GM12878 (cell line): ENCODE data around the gene PRCC. TPM values are rescaled to one million over a fixed set of nuclear protein-coding genes. Genes with fewer than 3 reads are reported as not detected.

ENCODE experiments used
- BCL3 ChIP-seq: IDR thresholded peaks from 2 replicates; pipeline ENCODE4 v1.6.1; 2011; ENCODE audit warnings: borderline replicate concordance, low read depth, mild to moderate bottlenecking, moderate library complexity, low read length; ENCODE audit not compliant: insufficient read depth, poor library complexity, severe bottlenecking
- BHLHE40 ChIP-seq, 2 experiments: fragments of 450-650 bp in 1 of 2; IDR thresholded peaks; 2 replicates each; pipeline ENCODE4 v1.6.1; 2011 to 2017; ENCODE audit warnings: low read depth in 2 of 2, borderline replicate concordance in 1 of 2, improper control_type of control experiment in 1 of 2, low read length in 1 of 2, mild to moderate bottlenecking in 1 of 2
- BRCA1 ChIP-seq: IDR thresholded peaks from 2 replicates; pipeline ENCODE4 v1.6.1; 2011; ENCODE audit warnings: low read depth, low read length, improper control_type of control experiment
- CTCF ChIP-seq, 3 experiments: IDR thresholded peaks in 2 of 3; conservative IDR thresholded peaks in 1 of 3; 2 replicates each; pipeline ENCODE4 v1.5.1; 2011; ENCODE audit warnings: low read depth in 3 of 3, low read length in 3 of 3, mild to moderate bottlenecking in 3 of 3, control low read depth in 2 of 3, moderate library complexity in 2 of 3, inconsistent platforms in 1 of 3, mixed read lengths in 1 of 3; ENCODE audit not compliant: control insufficient read depth in 2 of 3, insufficient read depth in 1 of 3; ENCODE audit errors: extremely low read depth in 1 of 3
- E2F8 ChIP-seq: fragments of 450-650 bp; IDR thresholded peaks from 2 replicates; pipeline ENCODE4 v1.6.1; 2018; ENCODE audit warnings: mild to moderate bottlenecking, low read depth, moderate library complexity; ENCODE audit not compliant: partially characterized antibody
- EZH2 ChIP-seq: IDR thresholded peaks from 2 replicates; pipeline ENCODE4 v1.6.1; 2012; ENCODE audit warnings: low read depth, mild to moderate bottlenecking, control low read depth, inconsistent platforms, low read length, borderline replicate concordance; ENCODE audit not compliant: control insufficient read depth
- HCFC1 ChIP-seq: fragments of 150-350 bp; IDR thresholded peaks from 2 replicates; pipeline ENCODE4 v1.6.1; 2014; ENCODE audit warnings: low read length
- HDGF ChIP-seq: fragments of 450-650 bp; IDR thresholded peaks from 2 replicates; pipeline ENCODE4 v1.6.1; 2016; ENCODE audit warnings: antibody characterized with exemption
- IKZF1 ChIP-seq: fragments of 450-650 bp; conservative IDR thresholded peaks from 2 replicates; pipeline ENCODE4 v1.6.1; 2017; ENCODE audit warnings: antibody characterized with exemption, mild to moderate bottlenecking
- JUND ChIP-seq: IDR thresholded peaks from 2 replicates; pipeline ENCODE4 v1.6.1; 2012; ENCODE audit warnings: low read depth, mild to moderate bottlenecking, low read length, improper control_type of control experiment, moderate library complexity
- RB1 ChIP-seq: fragments of 450-650 bp; formaldehyde crosslinking; IDR thresholded peaks from 2 replicates; pipeline ENCODE4 v1.6.1; 2017; ENCODE audit warnings: mild to moderate bottlenecking, borderline replicate concordance
- SMAD1 ChIP-seq: fragments of 450-650 bp; IDR thresholded peaks from 2 replicates; pipeline ENCODE4 v1.6.1; 2018; ENCODE audit warnings: mild to moderate bottlenecking, low read depth; ENCODE audit not compliant: partially characterized antibody
- TARDBP ChIP-seq: IDR thresholded peaks from 2 replicates; pipeline ENCODE4 v1.6.1; 2016; ENCODE audit warnings: borderline replicate concordance
- TCF12 ChIP-seq: IDR thresholded peaks from 2 replicates; pipeline ENCODE4 v1.6.1; 2011; ENCODE audit warnings: low read depth, mild to moderate bottlenecking, low read length
- TCF3 ChIP-seq: IDR thresholded peaks from 2 replicates; pipeline ENCODE4 v1.6.1; 2012; ENCODE audit warnings: low read depth, mild to moderate bottlenecking, low read length, borderline replicate concordance; ENCODE audit not compliant: insufficient read depth
- YY1 ChIP-seq: IDR thresholded peaks from 2 replicates; pipeline ENCODE4 v1.6.1; 2011; ENCODE audit warnings: low read depth, mild to moderate bottlenecking, low read length
- ZBTB11 ChIP-seq: fragments of 450-650 bp; formaldehyde crosslinking; IDR thresholded peaks from 2 replicates; pipeline ENCODE4 v1.5.0; 2022; ENCODE audit warnings: mild to moderate bottlenecking, missing genetic modification characterization
- ZNF217 ChIP-seq: fragments of 450-650 bp; IDR thresholded peaks from 2 replicates; pipeline ENCODE4 v1.6.1; 2017; ENCODE audit warnings: antibody characterized with exemption, mild to moderate bottlenecking
- polyA plus RNA-seq, 11 experiments: library from polyadenylated mRNA; depleted of rRNA in 4 of 11; unstranded in 6 of 11; stranded (reverse) in 5 of 11; fragments of >200 nt; fragmentation: Nextera tagmentation in 4 of 11; fragmentation: Illumina TruSeq in 1 of 11; extraction: Ambion mirVana in 4 of 11; extraction: Trizol in 1 of 11; gene quantifications; 1 replicate in 1 of 11; 2 replicates in 10 of 11; pipeline versions ENCODE4 v1.2.1 to v1.2.3, GENCODE V29; 2011 to 2016; ENCODE audit warnings: inconsistent platforms in 2 of 11, missing spikeins in 2 of 11, low read depth in 1 of 11
- total RNA-seq, 4 experiments: library from RNA; depleted of rRNA in 3 of 4; stranded (reverse); fragments of >200 nt in 3 of 4; fragmentation: Illumina TruSeq in 1 of 4; extraction: Trizol in 1 of 4; gene quantifications; 2 replicates each; pipeline versions ENCODE4 v1.2.1 to v1.2.3, GENCODE V29; 2013 to 2021

Gene PRCC
- total and polyA plus RNA-seq, 10 of the 15 experiments (the other 5 are each of a cell fraction or from before 2014, with no cell fraction given): 23.8 to 132 (median 63.1) TPM

- TF ChIP-seq YY1 (peak; percentile 89), RB1 (peak; percentile 37), BCL3 (no peak), BRCA1 (no peak), SMAD1 (no peak), E2F8 (no peak), HDGF (peak; percentile 85), TARDBP (no peak), IKZF1 (peak; percentile 73), EZH2 (no peak), JUND (no peak), BHLHE40 (IDR thresholded peaks at IDR 0.05; ENCODE audit: borderline replicate concordance in 1 of 2, low read depth in 2 of 2, low read length in 1 of 2) (peak in 1 of 2 experiments; percentile 47; a peak in 1 of 4 replicates), TCF3 (no peak), TCF12 (peak; percentile 28; the same call in 1 of the 2 replicates), ZNF217 (no peak), CTCF (IDR thresholded peaks at IDR 0.05 in 2 of 3, conservative IDR thresholded peaks at IDR 0.05 in 1 of 3; ENCODE audit: control insufficient read depth in 2 of 3, extremely low read depth in 1 of 3, insufficient read depth in 1 of 3, low read depth in 3 of 3, low read length in 3 of 3) (peak in 2 of 3 experiments; percentile 7 to 18; a peak in 2 of 6 replicates), ZBTB11 (CRISPR knock-in tag) (no peak), HCFC1 (peak; percentile 71)
Measured at GRCh38 chr1:156746728-156747631, 20.4 kb upstream of the PRCC start (continued).
